ENCODE data around the gene KLK6.

The KLK6 gene

GRCh38 chr19:50969413-50969760 is at the start of gene KLK6:
Gene KLK6, minus strand, starts transcription at chr19:50969591. Its CDS starts 1,487 bp downstream, at chr19:50968104.
- no peak for DNase-seq

GRCh38 chr19:51018745-51019543 is 49.6 kb upstream of the KLK6 start:
- no peak for DNase-seq

- peak; percentile 86 for DNase-seq
Measured at GRCh38 chr19:51016798-51017683, 47.6 kb upstream of the KLK6 start.

GRCh38 chr19:51015691-51016267 is 46.4 kb upstream of the KLK6 start:
- no peak for DNase-seq

DNA sequence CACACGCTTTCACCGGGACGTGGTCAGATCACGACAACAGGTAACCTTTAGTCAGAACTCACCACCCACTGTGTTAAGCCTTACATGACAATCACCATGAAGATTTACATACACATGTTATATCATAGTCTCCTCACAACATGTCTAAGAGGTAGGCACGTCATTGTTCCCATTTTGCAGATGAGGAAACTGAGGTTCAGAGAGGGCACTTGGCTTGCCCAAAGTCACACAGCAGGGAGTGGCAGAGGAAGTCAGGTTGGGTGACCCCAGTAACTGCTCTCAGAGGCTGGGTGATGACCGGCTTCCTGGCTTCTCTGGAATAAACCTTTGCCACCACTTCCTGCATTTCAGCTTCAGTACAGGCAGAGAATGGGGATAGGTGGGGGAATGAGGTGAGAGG is 44.9 kb upstream of the KLK6 start:
- DNase-seq: no peak

DNA sequence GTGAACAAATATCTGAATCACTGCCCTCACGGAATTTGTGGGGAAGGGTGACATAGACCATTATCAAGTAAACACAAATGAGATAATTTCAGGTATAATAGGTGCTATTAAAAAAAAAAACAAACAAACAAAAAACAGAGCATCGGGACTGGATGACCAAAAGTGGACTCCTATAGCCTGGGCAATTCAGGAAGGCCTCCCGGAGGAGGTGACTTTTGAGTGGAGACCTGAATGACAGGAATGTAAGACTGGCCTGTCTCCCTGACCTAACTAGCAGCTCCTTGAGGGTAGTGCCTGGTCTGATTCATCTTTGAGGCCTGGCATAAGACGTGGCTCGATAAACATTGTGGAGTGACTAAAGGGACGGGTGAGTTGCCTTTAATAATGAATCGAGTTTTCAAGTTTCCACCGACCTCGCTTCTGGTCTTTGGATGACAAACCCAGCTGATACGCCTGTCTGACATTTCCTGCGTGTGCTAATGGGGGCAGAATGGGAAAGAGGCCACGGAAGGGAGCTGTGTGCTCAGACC is 43.3 kb upstream of the KLK6 start:
- no peak for DNase-seq

DNA sequence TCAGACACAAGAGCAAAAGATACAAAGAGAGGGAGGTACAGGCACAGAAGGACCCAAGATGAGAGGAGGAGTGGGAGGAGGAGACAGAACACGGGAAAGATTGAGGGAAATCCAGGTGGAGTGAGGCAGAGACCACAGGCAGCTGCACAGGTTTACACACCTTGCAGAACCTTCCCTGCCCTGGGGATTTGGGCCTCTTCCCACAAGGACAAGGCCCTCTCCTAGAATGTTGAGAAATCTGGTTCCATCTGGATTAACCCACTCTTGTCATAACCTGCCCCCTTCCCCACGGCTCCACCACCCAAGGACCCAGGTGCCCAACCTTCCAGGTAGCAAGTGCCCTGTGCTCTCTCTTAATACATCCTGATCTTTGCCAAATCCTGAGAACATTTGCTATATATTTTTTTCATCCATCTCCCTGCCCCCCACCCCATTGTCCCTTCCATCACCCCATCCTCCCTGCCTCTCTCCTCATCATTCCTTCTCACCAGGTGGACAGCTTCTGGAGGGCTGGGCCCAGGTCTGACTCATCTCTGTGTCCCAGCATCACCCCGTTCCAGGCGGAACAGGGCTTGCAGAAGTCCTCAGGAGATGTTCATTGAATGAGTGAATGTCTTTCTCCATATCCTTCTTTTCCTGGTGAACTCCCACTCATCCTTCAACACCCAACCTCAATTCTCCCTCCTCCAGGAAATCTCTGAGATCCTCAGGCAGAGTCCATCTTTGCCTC is 40.8 kb upstream of the KLK6 start:
- DNase-seq: no peak

- DNase-seq: no peak
Measured at GRCh38 chr19:51009061-51009891, 39.9 kb upstream of the KLK6 start.

GRCh38 chr19:51007488-51007887 is 38.1 kb upstream of the KLK6 start:
- no peak for DNase-seq

- DNase-seq: no peak
Measured at GRCh38 chr19:51006406-51006805, 37.0 kb upstream of the KLK6 start.

- DNase-seq: no peak
Measured at GRCh38 chr19:51005248-51005647, 35.9 kb upstream of the KLK6 start.

- DNase-seq: no peak
Measured at GRCh38 chr19:51003316-51003715, 33.9 kb upstream of the KLK6 start.

- peak; percentile 64 for DNase-seq
Measured at GRCh38 chr19:51002542-51003311, 33.3 kb upstream of the KLK6 start.

GRCh38 chr19:51002089-51002532 is 32.7 kb upstream of the KLK6 start:
- no peak for DNase-seq

DNA sequence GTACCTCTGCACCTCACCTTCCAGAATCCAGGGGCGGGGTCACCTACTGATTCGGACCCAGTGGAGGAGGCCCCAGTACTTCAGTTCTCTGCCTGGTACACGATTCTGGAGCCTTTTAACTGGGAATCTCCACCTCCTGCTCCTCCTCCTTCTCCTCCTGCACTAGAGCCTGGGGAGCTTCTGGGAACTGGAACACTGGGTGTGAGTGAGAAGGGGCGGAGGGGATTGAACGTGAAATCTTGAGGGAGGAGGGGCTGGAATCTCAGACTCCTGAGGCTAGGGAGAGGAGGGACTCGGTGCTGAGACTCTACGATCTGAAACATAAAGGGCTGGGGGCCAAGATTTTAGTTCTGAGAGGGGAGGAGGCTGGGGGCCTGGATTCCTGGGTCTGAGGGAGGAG is 32.1 kb upstream of the KLK6 start, which contains the start of gene KLK8:
Gene KLK8, minus strand, starts transcription at position 90 of the 400 bp plus-strand sequence. CDS start 437 bp downstream, outside the sequence.
- no peak for DNase-seq

- DNase-seq: no peak
Measured at GRCh38 chr19:51000981-51001380, 31.6 kb upstream of the KLK6 start.

GRCh38 chr19:51000426-51000825 is 31.0 kb upstream of the KLK6 start:
- no peak for DNase-seq

- DNase-seq: no peak
Measured at GRCh38 chr19:50998686-50999085, 29.3 kb upstream of the KLK6 start.

DNA sequence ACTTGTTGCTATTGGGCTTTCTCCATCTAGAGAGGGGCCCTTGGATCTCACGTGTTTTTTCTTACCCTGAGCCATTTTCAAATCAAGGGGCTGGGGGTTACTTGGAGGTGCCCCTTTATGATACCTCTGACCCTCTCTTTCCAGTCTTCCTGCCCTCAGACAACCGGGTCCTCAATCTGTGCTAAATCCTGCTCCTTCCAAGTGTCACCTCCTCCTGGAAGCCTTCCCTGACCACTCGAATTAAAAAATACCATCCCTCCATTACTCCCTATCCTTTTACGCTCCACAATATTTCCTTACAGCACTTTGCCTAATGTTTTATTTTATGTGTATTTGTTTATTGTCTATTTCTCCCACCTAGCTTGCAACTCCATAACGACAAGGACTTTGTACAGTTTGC is 28.7 kb upstream of the KLK6 start:
- no peak for DNase-seq

- DNase-seq: no peak
Measured at GRCh38 chr19:50994129-50994528, 24.7 kb upstream of the KLK6 start.

GRCh38 chr19:50992666-50993035 is 23.3 kb upstream of the KLK6 start:
- DNase-seq: no peak
